Fibroblast of upper back skin (primary cell): Measurements from ENCODE around the gene NTRK3.
A peak's percentile ranks its signal among the peaks of the same experiment; 100 is the strongest.
"Not testable (repeated sequence)": the region's sequence is repeated elsewhere in the genome, so short reads cannot be mapped to it uniquely, and the experiment has no call there.

Experiments
- DNase-seq: peaks from one replicate; pipeline ENCODE4 v3.0.0-alpha.2; 2013

The NTRK3 gene

GRCh38 chr15:87866961-87867360 is 389.6 kb downstream of the NTRK3 start:
- no peak for DNase-seq

DNA sequence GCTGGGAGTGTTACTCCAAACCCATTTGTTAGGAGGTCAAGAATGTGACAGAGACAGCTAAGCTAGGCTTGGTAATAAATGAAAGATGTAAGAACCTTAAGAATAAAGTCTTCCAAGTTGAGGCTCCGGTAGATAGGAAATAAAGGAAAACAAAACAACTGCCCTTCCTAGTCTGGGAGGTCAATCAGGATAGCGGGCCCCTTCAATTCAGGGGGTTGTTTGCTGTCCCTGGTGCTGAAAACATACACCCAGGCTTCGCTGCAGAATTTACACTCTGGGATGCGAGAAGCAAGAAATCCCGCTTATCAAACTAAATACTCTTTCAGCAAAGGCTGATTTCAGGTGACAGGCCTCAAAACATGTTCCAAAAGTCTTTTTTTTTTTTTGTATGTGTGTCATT is 393.4 kb downstream of the NTRK3 start:
- DNase-seq = no peak

- no peak for DNase-seq
Observed at GRCh38 chr15:87860743-87861142, 395.8 kb downstream of the NTRK3 start.

DNA sequence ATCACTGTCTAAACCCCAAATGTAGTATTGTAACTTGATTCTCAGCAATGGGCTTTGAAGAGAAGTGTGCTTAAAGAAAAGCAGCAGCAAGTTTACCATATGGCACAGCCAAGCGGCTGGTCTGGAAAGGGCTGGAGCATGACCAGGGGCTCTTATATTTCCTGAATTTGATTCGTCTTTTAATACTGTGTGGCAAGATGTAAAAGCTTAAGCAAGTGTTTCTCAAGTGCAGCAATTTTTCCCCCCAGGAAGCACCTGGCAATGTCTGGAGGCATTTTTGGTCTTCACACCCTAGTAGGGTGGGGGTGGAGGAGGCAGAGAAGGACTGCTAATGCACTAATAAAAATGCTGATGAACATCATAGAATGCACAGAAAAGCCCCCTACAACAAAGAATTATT is 397.9 kb downstream of the NTRK3 start:
- no peak for DNase-seq

DNA sequence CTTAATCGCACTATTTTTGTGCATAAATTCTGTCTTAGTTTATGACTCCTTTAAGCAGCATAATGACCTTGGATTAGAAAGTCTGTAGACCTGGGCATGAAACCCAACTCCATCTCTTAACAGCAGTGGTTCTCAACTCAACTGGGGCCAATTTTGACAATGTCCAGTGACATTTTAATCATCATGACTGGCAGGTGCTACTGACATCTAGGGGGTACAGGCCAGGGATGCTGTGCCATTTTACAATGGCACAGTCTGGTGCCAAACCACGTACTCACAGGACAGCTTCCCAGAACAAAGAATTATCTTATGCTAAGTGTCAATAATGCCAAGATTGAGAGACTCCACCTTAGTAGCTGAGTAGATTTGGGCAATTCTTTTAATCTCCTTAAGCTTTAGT is 405.0 kb downstream of the NTRK3 start:
- no peak for DNase-seq

DNA sequence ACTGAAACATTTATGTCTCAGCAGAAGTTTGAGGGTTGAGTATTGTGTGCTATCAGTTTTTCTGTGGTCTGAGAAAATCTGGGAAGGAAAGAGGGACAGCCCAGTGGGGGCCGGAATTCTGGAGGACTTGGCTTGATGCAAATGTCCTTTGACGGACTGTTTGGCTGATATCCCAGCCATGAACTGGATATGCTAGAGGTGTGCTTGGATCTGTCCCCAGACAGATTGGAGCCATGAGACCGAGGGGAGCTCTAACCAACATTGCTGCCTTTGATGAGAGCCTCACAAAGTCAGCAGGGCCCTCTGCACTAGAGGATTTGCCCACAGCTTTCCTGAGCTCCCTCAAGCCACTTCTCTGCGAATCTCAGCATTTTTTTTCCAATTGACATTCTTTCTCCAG is 405.6 kb downstream of the NTRK3 start:
- DNase-seq = peak; percentile 65

- no peak for DNase-seq
Observed at GRCh38 chr15:87849181-87849580, 407.4 kb downstream of the NTRK3 start.

DNA sequence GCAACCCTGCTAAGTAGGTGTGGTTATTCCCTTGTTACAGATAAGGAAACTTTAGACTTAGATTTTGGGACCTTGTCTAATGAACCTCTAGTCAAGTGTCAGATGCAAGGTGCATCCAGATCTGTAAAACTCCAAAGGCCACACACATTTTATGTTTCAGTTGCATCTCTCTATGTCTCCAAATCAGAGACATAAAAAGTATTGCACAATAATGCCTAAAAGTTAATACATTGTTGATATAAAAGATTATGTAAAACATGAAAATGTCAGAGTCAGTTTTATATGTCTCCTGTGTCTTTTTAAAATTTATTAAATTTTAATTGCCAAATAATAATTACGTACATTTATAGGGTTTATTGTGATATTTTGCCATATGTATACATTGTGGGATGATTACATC is 408.5 kb downstream of the NTRK3 start:
- DNase-seq = no peak

DNA sequence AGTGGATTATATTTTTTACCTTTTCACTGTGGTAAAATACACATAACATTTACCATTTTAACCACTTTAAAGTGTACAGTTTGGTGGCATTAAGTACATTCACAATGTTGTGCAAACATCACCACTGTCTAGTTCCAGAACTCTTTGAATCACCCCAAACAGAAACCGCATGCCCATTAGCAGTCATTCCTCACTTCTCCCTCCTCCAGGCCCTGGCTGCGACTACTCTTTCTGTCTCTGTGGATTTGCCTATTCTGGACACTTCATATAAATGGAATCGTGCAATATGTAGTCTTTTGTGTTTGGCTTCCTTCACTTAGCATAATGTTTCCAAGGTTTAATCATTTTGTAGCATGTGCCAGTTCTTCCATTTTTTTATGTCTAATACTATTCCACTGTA is 409.8 kb downstream of the NTRK3 start:
- peak; percentile 11 for DNase-seq

DNA sequence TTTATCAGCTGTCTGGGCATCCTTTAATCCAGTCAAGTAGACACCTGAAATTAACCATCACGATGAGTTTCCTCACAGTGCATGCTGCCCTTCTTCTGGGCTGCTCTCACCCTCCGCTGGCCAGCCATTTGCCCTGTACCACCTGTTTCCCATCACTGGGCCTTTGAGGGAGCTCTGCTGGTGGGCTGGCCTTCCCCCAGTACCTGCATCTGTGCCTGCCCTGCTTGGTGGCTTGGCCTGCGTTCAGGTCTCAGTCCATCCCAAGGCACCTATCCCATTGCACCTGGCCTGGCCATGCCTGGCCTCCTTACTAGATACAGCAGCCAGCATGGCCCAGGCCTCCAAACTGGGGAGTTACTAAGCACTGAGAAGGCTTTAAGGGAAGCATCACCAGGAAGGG is 413.2 kb downstream of the NTRK3 start:
- DNase-seq = no peak

DNA sequence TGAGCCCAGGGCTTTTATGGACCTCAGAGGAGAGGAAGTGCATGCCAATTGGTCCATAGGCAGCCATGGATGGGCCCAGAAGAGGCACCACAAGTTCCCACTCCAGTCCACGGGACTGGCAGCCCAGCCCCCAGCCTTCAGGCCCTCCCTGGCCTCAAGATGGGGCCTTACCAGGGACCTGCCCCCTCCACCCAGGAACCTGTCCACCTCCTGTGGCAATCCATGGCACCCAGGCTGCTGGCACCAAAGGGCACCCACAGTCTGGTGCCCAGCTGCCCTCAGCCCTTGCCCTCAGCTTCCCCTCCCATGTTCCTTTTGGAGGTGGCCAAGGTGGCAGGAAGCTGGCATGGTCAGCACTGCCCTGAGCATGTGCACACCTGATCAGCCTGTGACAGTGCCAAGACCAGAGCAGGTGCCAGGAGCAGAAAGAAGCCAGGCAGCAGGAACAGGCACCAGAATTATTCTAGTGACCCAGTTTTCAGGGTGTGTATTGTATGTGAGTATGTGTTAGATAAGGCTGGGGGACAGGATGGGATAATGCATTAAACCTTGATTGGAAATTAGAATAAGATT is 415.0 kb downstream of the NTRK3 start:
- no peak for DNase-seq

DNA sequence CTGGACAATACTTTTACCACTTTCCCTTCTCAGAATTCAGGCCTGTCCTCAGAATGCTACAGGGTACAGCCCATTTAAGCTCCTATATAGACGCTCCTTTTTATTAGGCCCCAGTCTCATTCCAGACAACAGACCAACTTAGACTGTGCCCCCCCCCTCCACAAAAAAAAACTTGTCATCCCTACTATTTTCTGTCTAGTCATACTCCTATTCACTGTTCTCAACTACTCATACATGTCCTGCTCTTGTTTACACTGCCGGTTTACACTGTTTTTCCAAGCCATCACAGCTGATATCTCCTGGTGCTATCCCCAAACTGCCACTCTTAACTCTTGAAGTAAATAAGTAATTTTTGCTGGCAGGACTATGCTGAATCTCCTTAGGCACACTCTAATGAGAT is 420.7 kb downstream of the NTRK3 start:
- DNase-seq = not testable (repeated sequence)

- not testable (repeated sequence) for DNase-seq
Observed at GRCh38 chr15:87833333-87833732, 423.2 kb downstream of the NTRK3 start.

- no peak for DNase-seq
Observed at GRCh38 chr15:87829332-87830050, 427.0 kb downstream of the NTRK3 start.

- DNase-seq = no peak
Observed at GRCh38 chr15:87828608-87829007, 427.9 kb downstream of the NTRK3 start.

DNA sequence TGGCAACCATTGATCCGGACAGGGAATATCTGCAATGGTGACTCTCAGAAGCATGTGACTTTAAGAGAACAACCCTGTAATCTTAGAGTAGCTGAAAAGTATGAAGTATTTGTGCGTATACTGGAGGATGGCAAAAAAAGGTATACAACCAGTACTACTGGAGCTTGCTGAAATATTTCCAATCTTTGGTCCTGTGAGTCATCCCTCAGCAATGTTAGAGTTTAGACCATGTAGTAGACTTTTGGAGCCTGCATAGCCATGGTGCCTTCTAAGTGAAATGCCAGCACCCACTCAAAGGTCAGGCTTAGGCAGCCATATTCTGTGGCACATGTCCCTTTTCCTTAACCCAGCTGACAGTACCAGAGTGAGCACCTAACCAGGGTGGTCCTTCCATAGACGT is 429.4 kb downstream of the NTRK3 start:
- peak; percentile 38 for DNase-seq

DNA sequence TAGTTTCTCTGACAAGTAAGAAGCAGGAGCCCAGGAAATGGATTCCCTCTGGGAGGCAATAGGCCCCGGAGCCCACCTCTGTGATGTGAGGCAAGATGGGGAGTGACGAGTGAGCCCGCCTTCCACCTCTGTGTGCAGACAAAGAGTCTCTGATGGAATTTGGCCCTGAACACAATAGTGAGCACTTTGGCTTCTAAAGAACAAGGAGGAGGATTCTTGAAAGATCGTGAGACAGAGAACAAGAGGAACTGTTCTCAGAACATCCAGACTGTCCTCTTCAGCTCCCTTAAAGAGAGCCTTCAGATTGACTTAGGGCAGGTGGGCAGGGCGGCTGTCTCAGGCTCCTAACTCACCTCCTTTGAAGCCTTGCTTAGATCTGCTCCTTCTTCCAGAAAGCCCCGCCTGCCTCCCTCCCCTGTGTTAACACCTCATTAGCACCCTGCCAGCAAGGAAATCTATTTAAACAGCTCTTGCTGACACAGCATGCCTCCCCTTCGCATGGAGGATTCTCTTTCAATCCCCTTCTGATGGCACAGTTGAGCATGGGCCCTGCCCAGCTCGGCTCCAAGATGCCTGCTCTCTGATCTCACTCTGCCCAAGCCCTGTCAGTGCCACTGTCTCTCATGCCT is 430.3 kb downstream of the NTRK3 start:
- no peak for DNase-seq

GRCh38 chr15:87818756-87819155 is 437.8 kb downstream of the NTRK3 start:
- DNase-seq = no peak

DNA sequence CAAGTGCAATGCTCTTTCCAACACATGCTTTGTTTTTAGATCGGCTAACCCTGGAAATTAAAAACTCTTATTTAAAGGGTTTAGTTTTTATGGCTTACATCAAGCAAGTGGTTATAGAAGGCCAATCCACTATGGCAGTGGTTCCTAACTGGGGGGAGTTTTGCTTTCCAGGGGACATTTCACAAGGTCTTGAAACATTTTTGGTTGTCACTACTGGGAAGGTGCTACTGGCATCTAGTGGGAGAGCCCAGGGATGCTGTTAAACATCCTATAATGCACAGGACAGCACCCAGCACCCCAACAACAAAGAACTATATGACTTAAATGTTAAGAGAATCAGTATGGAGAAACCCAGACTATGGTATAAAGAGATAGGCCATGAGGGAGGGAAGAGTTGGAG is 439.0 kb downstream of the NTRK3 start:
- peak; percentile 16 for DNase-seq

DNA sequence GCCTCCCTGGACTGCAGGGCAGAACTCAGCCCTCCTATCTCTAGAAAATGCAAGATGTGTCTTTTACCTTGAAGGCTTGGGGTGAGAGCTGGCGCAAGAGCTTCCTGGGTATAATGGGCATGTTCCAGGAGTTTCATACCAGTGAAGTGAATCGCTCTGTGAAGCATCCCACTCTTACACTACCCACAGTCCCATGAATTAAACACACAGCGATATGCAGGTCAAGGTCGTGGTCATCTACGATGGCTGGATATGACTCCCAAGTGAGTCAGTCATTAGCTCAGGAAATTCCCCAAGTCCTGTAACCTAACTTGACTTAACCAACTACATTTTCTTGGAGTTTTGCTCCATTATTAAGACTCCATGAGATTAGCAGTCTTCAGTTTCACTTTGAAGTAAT is 439.7 kb downstream of the NTRK3 start:
- DNase-seq = peak; percentile 87

GRCh38 chr15:87816016-87816415 is 440.5 kb downstream of the NTRK3 start:
- peak; percentile 10 for DNase-seq
